ENCODE measurements around the gene GEN1.
A peak's percentile ranks its signal among the peaks of the same experiment; 100 is the strongest.

Gene GEN1

GRCh38 chr2:17827785-17828184, 73.8 kb downstream of the GEN1 start:
- DNase-seq (ENCODE audit: low read depth in 2 of 2), result no peak

GRCh38 chr2:17830053-17831034, 76.4 kb downstream of the GEN1 start:
- DNase-seq (ENCODE audit: low read depth in 2 of 2), result peak; percentile 50 to 55

GRCh38 chr2:17835516-17835915, 81.6 kb downstream of the GEN1 start:
- DNase-seq (ENCODE audit: low read depth in 2 of 2), result no peak
